HG02763 (cell line): ENCODE results near the gene SMIM41.

Experiments used
- ATAC-seq: cut with Tn5 transposase; IDR thresholded peaks from one replicate; pipeline ENCODE4 v1.9.1; 2021; ENCODE audit warnings: mild to moderate bottlenecking, moderate library complexity; ENCODE audit not compliant: unreplicated experiment

The SMIM41 gene

GRCh38 chr12:52120951-52121823, 41.7 kb downstream of the SMIM41 start:
- ATAC-seq: no peak

DNA sequence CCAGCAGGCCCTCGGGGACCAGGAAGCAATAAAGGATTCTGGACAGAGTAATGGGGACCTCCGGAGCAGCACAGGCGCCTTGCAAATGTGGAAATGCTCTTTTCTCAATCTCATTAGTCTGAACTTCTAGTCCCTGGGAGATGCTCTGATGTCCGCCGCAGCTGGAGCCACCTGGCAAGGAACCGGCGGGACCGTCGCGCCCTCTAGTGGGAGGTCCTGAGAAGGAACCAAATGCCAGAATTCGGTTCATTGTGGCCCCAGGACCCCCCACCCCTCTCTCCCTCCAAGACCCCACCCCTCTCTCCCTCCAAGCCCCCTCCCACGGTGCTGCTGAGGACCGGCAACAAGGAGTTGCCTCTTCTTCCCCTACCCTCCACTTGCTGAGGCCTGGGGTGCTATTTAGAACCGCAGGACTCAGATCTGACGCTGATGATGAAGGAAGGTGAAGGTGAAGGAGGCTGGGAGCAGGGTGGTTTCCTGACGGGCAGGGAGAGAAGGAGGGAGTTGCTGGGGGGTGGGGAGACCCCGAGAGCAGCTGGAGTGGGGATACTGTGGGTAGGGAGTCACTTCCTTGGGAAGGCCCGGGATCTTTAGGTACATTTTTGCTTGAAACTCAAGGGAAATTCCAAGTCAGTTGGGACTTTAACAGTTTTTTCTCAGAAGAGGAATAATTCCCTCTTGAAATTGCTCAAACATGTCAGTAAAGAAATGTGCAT, 42.5 kb downstream of the SMIM41 start:
- ATAC-seq: no peak

GRCh38 chr12:52122540-52122871, 43.0 kb downstream of the SMIM41 start:
- ATAC-seq: no peak

GRCh38 chr12:52122904-52123303, 43.4 kb downstream of the SMIM41 start:
- no peak for ATAC-seq

GRCh38 chr12:52123487-52124186, 44.1 kb downstream of the SMIM41 start:
- ATAC-seq: no peak

DNA sequence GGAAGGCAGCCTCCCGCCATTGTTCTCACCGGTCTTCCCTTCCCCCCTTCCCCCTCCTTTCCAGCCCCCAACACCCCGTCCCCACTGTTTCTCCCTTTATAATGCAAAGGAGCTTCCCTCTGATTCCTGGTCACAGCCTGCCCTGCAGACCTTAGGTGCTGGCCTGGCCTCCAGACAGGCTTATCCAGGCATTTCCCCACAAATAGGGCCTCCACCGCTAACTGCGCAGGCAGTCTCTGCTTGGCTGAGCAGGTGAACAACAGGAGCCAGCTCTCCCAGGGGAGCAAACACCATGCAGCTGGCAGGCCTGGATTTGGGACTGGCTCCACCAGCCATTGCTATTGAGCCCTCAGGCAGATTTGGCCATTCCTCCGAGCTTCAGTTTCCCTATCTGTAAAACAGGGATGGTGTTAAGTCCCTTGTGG, 46.0 kb downstream of the SMIM41 start:
- ATAC-seq: no peak

DNA sequence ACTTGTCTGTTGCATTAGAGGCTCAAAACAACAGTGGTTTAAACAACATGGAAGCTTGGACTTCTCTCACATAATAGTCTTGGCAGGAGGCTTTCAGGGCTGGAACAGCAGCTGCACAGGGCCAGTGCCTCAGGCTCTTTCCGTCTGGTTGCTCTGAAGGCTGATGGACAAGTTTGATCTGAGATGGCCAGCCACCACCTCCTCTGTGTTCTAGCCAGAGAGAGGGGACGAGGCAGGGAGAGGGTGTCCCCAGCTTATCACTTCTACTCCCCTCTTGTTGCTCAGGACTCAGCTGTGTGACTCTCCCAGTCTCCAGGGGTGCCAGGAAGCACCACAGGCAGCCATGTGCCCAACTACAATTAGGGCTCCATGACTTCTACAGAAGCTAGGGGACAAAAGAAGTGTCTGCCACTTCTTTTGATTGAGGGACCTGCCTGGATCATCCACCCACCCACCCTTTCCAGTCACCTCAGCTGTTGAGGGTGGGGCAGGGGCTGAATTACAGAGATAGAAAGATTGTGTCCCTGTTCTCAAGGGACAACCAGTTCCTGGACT, 46.6 kb downstream of the SMIM41 start:
- ATAC-seq: no peak

DNA sequence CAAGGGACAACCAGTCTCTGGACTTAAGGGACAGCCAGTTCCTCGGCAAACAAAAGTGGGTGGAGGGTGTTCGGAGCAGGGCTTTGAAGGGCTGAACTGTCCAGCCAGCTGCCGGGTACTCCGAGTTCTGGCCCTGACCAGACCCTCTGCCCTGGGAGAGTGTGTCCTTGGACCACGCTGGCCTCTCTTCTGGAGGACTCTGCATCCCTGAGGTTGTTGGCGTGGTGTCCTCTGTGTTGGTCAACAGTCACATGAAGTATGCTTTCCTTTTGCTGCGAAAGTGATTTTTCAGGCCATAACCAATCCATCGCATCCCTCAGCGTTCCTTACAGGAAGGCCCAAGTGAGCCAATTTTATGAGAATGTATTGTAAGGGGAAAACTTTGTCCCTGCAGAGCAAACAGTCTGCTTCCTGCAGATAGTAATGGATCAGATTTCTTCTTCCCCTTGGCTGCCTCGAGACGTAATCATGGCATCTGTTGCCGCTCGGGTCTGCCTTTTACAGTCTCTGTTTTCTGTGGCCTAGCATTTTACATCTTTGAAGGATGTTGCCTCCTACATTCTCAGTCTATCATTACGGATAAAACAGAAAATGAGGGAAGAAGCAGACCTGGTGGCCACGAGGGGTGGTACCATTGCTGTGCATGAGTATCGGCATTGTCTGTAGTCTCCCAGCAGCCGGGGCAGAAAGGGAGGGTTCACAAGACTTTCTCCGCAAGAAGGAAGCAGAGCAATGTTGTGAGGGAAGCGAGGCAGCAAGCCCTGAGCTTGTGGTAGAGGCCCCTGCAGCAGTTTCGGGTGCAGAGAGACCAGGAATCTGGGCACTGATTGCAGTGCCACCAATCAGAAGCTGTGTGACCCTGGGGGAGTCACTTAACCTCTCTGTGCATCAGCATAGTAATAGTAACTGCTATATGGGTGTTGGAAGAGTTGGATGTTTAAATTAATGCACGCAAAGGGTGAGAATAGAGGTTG, 47.4 kb downstream of the SMIM41 start:
- ATAC-seq: no peak

GRCh38 chr12:52127683-52128450, 48.4 kb downstream of the SMIM41 start:
- no peak for ATAC-seq

- no peak for ATAC-seq
Observed at GRCh38 chr12:52130711-52131110, 51.2 kb downstream of the SMIM41 start.

DNA sequence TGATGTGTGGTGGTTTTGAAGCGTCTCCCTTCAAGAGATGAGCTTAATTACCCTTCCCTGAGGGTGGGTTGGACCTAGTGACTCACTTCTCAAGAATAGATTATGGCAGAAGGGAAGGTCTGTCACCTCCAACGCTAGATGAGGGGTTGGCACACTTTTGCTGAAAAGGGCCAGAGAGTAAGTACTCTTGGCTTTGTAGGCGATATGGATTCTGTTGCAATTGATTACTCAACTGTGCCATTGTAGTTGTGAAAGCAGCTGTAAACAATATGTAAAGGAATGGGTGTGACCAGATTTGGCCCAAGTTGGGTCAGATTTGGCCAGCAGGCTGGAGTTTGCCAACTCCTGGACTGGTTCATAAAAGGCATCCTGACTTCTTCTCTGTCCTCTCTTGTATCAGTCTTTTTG, 53.3 kb downstream of the SMIM41 start:
- ATAC-seq: no peak

- no peak for ATAC-seq
Observed at GRCh38 chr12:52137746-52138145, 58.2 kb downstream of the SMIM41 start.

GRCh38 chr12:52139147-52139546, 59.6 kb downstream of the SMIM41 start:
- ATAC-seq: no peak

GRCh38 chr12:52139579-52140062, 60.1 kb downstream of the SMIM41 start:
- ATAC-seq: no peak

- ATAC-seq: no peak
Observed at GRCh38 chr12:52141306-52141705, 61.8 kb downstream of the SMIM41 start.

- ATAC-seq: no peak
Observed at GRCh38 chr12:52141875-52142274, 62.4 kb downstream of the SMIM41 start.

DNA sequence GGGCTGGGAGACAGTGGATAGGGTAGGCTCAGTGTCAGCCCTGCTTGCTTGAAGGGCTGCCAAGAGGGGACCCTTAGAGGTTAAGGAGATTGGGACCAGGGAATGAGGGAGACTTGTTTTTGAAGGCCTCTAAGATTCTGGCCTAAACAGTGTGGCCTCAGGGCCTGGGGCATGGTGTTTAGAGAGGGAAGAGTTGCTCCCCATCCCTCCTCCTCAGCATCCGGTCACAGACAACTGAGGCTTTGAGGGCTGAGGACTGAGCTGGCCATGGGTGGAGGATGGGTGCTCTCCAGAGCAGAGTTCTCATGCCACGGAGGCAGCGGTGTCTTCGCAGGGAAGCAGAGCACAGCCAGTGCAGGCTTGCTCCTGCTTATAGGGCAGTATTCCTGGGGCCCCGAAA, 62.9 kb downstream of the SMIM41 start:
- ATAC-seq: no peak

- no peak for ATAC-seq
Observed at GRCh38 chr12:52144512-52145227, 65.2 kb downstream of the SMIM41 start.
